GM23338 (cell line): ENCODE measurements around the gene CD109. TPM values are rescaled to one million over a fixed set of nuclear protein-coding genes. Genes with fewer than 3 reads are reported as not detected.

ENCODE experiments used
- ATAC-seq: fragments of 200-7000 bp; cut with Tn5 transposase; 3 replicates; pipeline ENCODE4 v1.9.1; 2020
- DNase-seq: peaks from one replicate; pipeline ENCODE4 v3.0.0-alpha.2; 2015; ENCODE audit warnings: low spot score
- H2AFZ ChIP-seq: fragments of 200-600 bp; sonication (generic); 2 replicates; pipeline ENCODE4 v1.8.0; 2016; ENCODE audit warnings: antibody characterized with exemption, mild to moderate bottlenecking, moderate library complexity
- H3F3A ChIP-seq: fragments of 200-600 bp; sonication (generic); replicated peaks from 2 replicates; pipeline ENCODE4 v1.8.0; 2017; ENCODE audit warnings: antibody characterized with exemption, mixed run types, low read depth
- H3K27ac ChIP-seq: fragments of 200-600 bp; sonication (generic); 2 replicates; pipeline ENCODE4 v1.6.1; 2016; ENCODE audit warnings: low read depth
- H3K27me3 ChIP-seq: fragments of 200-600 bp; sonication (generic); 2 replicates; pipeline ENCODE4 v1.8.0; 2016; ENCODE audit warnings: mild to moderate bottlenecking, mixed run types, moderate library complexity; ENCODE audit not compliant: insufficient read depth
- H3K36me3 ChIP-seq: fragments of 200-600 bp; sonication (generic); 2 replicates; pipeline ENCODE4 v1.8.0; 2016; ENCODE audit warnings: mild to moderate bottlenecking; ENCODE audit not compliant: insufficient read depth
- H3K4me1 ChIP-seq: fragments of 200-600 bp; sonication (generic); 2 replicates; pipeline ENCODE4 v1.8.0; 2016; ENCODE audit warnings: mild to moderate bottlenecking, moderate library complexity; ENCODE audit not compliant: insufficient read depth
- H3K4me2 ChIP-seq: fragments of 200-600 bp; sonication (generic); 2 replicates; pipeline ENCODE4 v1.7.1; 2017; ENCODE audit warnings: mixed run types
- H3K4me3 ChIP-seq: fragments of 200-600 bp; sonication (generic); 2 replicates; pipeline ENCODE4 v1.6.1; 2016; ENCODE audit warnings: mixed run types
- H3K79me2 ChIP-seq: fragments of 200-600 bp; sonication (generic); replicated peaks from 2 replicates; pipeline ENCODE4 v1.8.0; 2017; ENCODE audit warnings: mild to moderate bottlenecking; ENCODE audit not compliant: insufficient read depth
- H3K9me2 ChIP-seq: fragments of 200-600 bp; sonication (generic); 2 replicates; pipeline ENCODE4 v1.8.0; 2017; ENCODE audit not compliant: insufficient read depth
- H4K20me1 ChIP-seq: fragments of 200-600 bp; sonication (generic); replicated peaks from 2 replicates; pipeline ENCODE4 v1.8.0; 2017; ENCODE audit warnings: mild to moderate bottlenecking; ENCODE audit not compliant: insufficient read depth
- H3K27ac Mint-ChIP-seq: 2 replicates; pipeline ENCODE4 v1.8.0; 2020; ENCODE audit warnings: inconsistent platforms, mild to moderate bottlenecking, moderate library complexity, mixed read lengths
- H3K27me3 Mint-ChIP-seq: 3 replicates; pipeline ENCODE4 v1.8.0; 2022; ENCODE audit warnings: low read depth, mild to moderate bottlenecking, moderate library complexity, mixed read lengths, inconsistent platforms; ENCODE audit not compliant: insufficient read depth, poor library complexity
- H3K36me3 Mint-ChIP-seq: 3 replicates; pipeline ENCODE4 v1.8.0; 2021; ENCODE audit warnings: low read depth, mild to moderate bottlenecking, inconsistent platforms, moderate library complexity, mixed read lengths
- H3K4me1 Mint-ChIP-seq: 3 replicates; pipeline ENCODE4 v1.8.0; 2020; ENCODE audit warnings: mild to moderate bottlenecking, inconsistent platforms, mixed read lengths
- H3K4me3 Mint-ChIP-seq: 3 replicates; pipeline ENCODE4 v1.8.0; 2021; ENCODE audit warnings: moderate library complexity, mild to moderate bottlenecking, inconsistent platforms, mixed read lengths
- H3K9me3 Mint-ChIP-seq: 3 replicates; pipeline ENCODE4 v1.8.0; 2020; ENCODE audit warnings: moderate library complexity, mild to moderate bottlenecking, inconsistent platforms, mixed read lengths
- CREB1 ChIP-seq: fragments of 250-450 bp; sonication (Bioruptor Pico); IDR thresholded peaks from 2 replicates; pipeline ENCODE4 v1.5.0; 2020; ENCODE audit warnings: low read depth, mild to moderate bottlenecking, moderate library complexity
- CTCF ChIP-seq, 2 experiments: fragments of 200-600 bp in 1 of 2; sonication (generic) in 1 of 2; conservative IDR thresholded peaks; 2 replicates each; pipeline versions ENCODE4 v1.5.1 to v1.6.1; 2016 to 2017; ENCODE audit warnings: antibody characterized with exemption in 2 of 2, low read depth in 2 of 2, mild to moderate bottlenecking in 2 of 2, moderate library complexity in 1 of 2
- ETS1 ChIP-seq: IDR thresholded peaks from 2 replicates; pipeline ENCODE4 v1.6.1; 2016; ENCODE audit warnings: antibody characterized with exemption
- EZH2 ChIP-seq: fragments of 200-600 bp; sonication (generic); IDR thresholded peaks from one replicate; pipeline ENCODE4 v1.8.0; 2017; ENCODE audit warnings: antibody characterized with exemption, mild to moderate bottlenecking, low read depth; ENCODE audit not compliant: unreplicated experiment
- EZH2phosphoT487 ChIP-seq: fragments of 200-600 bp; sonication (generic); IDR thresholded peaks from one replicate; pipeline ENCODE4 v1.8.1; 2018; ENCODE audit warnings: antibody characterized with exemption; ENCODE audit not compliant: unreplicated experiment
- JUNB ChIP-seq: IDR thresholded peaks from one replicate; pipeline ENCODE4 v1.6.1; 2016; ENCODE audit warnings: antibody characterized with exemption; ENCODE audit not compliant: unreplicated experiment
- NANOG ChIP-seq: IDR thresholded peaks from 2 replicates; pipeline ENCODE4 v1.6.1; 2016; ENCODE audit warnings: antibody characterized with exemption, borderline replicate concordance
- POLR2AphosphoS5 ChIP-seq: IDR thresholded peaks from 2 replicates; pipeline ENCODE4 v1.6.1; 2016; ENCODE audit warnings: antibody characterized with exemption, low read depth
- REST ChIP-seq: IDR thresholded peaks from one replicate; pipeline ENCODE4 v1.6.1; 2018; ENCODE audit warnings: antibody characterized with exemption; ENCODE audit not compliant: unreplicated experiment
- STAT1 ChIP-seq: IDR thresholded peaks from one replicate; pipeline ENCODE4 v1.6.1; 2016; ENCODE audit warnings: antibody characterized with exemption; ENCODE audit not compliant: unreplicated experiment
- ZNF114 ChIP-seq: fragments of 250-450 bp; sonication (Bioruptor Pico); IDR thresholded peaks from 2 replicates; pipeline ENCODE4 v1.5.0; 2020; ENCODE audit warnings: mild to moderate bottlenecking, moderate library complexity
- ZNF331 ChIP-seq: fragments of 250-450 bp; sonication (Bioruptor Pico); IDR thresholded peaks from 2 replicates; pipeline ENCODE4 v1.5.0; 2020; ENCODE audit warnings: low read depth, mild to moderate bottlenecking, moderate library complexity
- ZNF462 ChIP-seq: fragments of 250-450 bp; sonication (Bioruptor Pico); IDR thresholded peaks from 2 replicates; pipeline ENCODE4 v1.5.0; 2020; ENCODE audit warnings: mild to moderate bottlenecking, moderate library complexity
- polyA plus RNA-seq: library from polyadenylated mRNA; unstranded; fragments of >200 nt; fragmentation: Nextera tagmentation; extraction: Ambion mirVana; gene quantifications from 2 replicates; pipeline ENCODE4 v1.2.1, GENCODE V29; 2016
- total RNA-seq: library from RNA; depleted of rRNA; stranded (reverse); fragments of >200 nt; shearing (Covaris generic); gene quantifications from 2 replicates; pipeline ENCODE4 v1.2.3, GENCODE V29; 2014

The CD109 gene
- total and polyA plus RNA-seq, 2 experiments from 2014 or later, result 1.1 to 5.3 TPM

GRCh38 chr6:73797861-73798260, 101.9 kb downstream of the CD109 start:
- H3K4me2 ChIP-seq, result no peak overlapping the region
- Mint-ChIP-seq H3K4me3 (no peak overlapping the region), H3K9me3 (no peaks in the 10 kb centered on the region), H3K27me3 (peaks cover 5% of the 10 kb centered on the region), H3K27ac (no peak overlapping the region), H3K36me3 (no peaks in the 10 kb centered on the region; the same call in 2 of the 3 replicates), H3K4me1 (no peaks in the 10 kb centered on the region; the same call in 2 of the 3 replicates)
- H3K4me3 ChIP-seq, result no peak overlapping the region
- H3K27me3 ChIP-seq, result no peaks in the 10 kb centered on the region
- no peaks in the 10 kb centered on the region for H3K9me2 ChIP-seq
- no peaks in the 10 kb centered on the region for H3K4me1 ChIP-seq
- no peak overlapping the region for H2AFZ ChIP-seq
- H3F3A ChIP-seq, result no peaks in the 10 kb centered on the region
- no peak for ATAC-seq
- H3K79me2 ChIP-seq, result no peaks in the 10 kb centered on the region
- TF ChIP-seq CREB1 (CRISPR knock-in tag), result no peak
- no peak for TF ChIP-seq ZNF114 (CRISPR knock-in tag)
- no peak for TF ChIP-seq EZH2
- no peak for TF ChIP-seq NANOG
- no peak for TF ChIP-seq ETS1
- no peak for TF ChIP-seq POLR2AphosphoS5
- TF ChIP-seq ZNF331 (CRISPR knock-in tag), result no peak
- TF ChIP-seq CTCF (conservative IDR thresholded peaks at IDR 0.05; ENCODE audit: low read depth in 2 of 2), result no peak
- TF ChIP-seq STAT1, result no peak
- no peak for TF ChIP-seq EZH2phosphoT487
- no peak for TF ChIP-seq JUNB
- TF ChIP-seq REST, result no peak
- no peak for TF ChIP-seq ZNF462 (CRISPR knock-in tag)
- no peak overlapping the region for H3K27ac ChIP-seq
- no peak for DNase-seq
- no peaks in the 10 kb centered on the region for H3K36me3 ChIP-seq
- H4K20me1 ChIP-seq, result no peaks in the 10 kb centered on the region
